Liver (tissue), 9 donors: ENCODE data around the gene MAPKAP1. TPM values are rescaled to one million over a fixed set of nuclear protein-coding genes. Genes with fewer than 3 reads are reported as not detected.

Experiments used
- DNase-seq: peaks from one replicate; pipeline ENCODE4 v3.0.0-alpha.2; 2017; ENCODE audit warnings: low spot score
- H3K27ac ChIP-seq, 2 donors: one replicate each; pipeline ENCODE4 v1.7.0; 2013; ENCODE audit warnings: inconsistent platforms in 2 of 2, low read length in 2 of 2, control low read depth in 1 of 2, low read depth in 1 of 2, mild to moderate bottlenecking in 1 of 2
- H3K27me3 ChIP-seq, 4 donors: one replicate each; pipeline versions ENCODE4 v1.6.1 to v1.7.0; 2013; ENCODE audit warnings: low read length in 3 of 4, inconsistent platforms in 1 of 4, mild to moderate bottlenecking in 1 of 4, moderate library complexity in 1 of 4; ENCODE audit not compliant: control insufficient read depth in 4 of 4, insufficient read depth in 4 of 4
- H3K36me3 ChIP-seq, 4 donors: one replicate each; pipeline versions ENCODE4 v1.6.1 to v1.7.0; 2013; ENCODE audit warnings: low read length in 3 of 4, mild to moderate bottlenecking in 3 of 4, low read depth in 1 of 4, moderate library complexity in 1 of 4; ENCODE audit not compliant: control insufficient read depth in 4 of 4, insufficient read depth in 3 of 4
- H3K4me1 ChIP-seq, 4 donors: one replicate each; pipeline versions ENCODE4 v1.6.1 to v1.7.0; 2013; ENCODE audit warnings: low read length in 3 of 4, mild to moderate bottlenecking in 3 of 4, moderate library complexity in 1 of 4; ENCODE audit not compliant: control insufficient read depth in 4 of 4, insufficient read depth in 4 of 4
- H3K4me3 ChIP-seq, 3 donors: one replicate each; pipeline versions ENCODE4 v1.6.1 to v1.7.0; 2013; ENCODE audit warnings: low read length in 3 of 3, control low read depth in 1 of 3, low read depth in 1 of 3, mild to moderate bottlenecking in 1 of 3
- H3K9ac ChIP-seq, 2 donors: one replicate each; pipeline ENCODE4 v1.7.0; 2013; ENCODE audit warnings: low read length in 2 of 2, mild to moderate bottlenecking in 2 of 2, moderate library complexity in 2 of 2, control low read depth in 1 of 2, low read depth in 1 of 2
- H3K9me3 ChIP-seq, 4 donors: one replicate each; pipeline versions ENCODE4 v1.6.1 to v1.7.0; 2013; ENCODE audit warnings: low read length in 3 of 4; ENCODE audit not compliant: control insufficient read depth in 4 of 4
- EGR1 ChIP-seq, 2 donors: IDR thresholded peaks; 2 replicates each; pipeline ENCODE4 v1.6.1; 2016 to 2018; ENCODE audit warnings: antibody characterized with exemption in 2 of 2, low read depth in 2 of 2
- FOXA1 ChIP-seq: IDR thresholded peaks from 2 replicates; pipeline ENCODE4 v1.6.1; 2016; ENCODE audit warnings: antibody characterized with exemption
- FOXA2 ChIP-seq: IDR thresholded peaks from 2 replicates; pipeline ENCODE4 v1.6.1; 2016; ENCODE audit warnings: antibody characterized with exemption
- GABPA ChIP-seq, 2 donors: IDR thresholded peaks in 1 of 2; conservative IDR thresholded peaks in 1 of 2; 2 replicates each; pipeline ENCODE4 v1.6.1; 2016; ENCODE audit warnings: antibody characterized with exemption in 2 of 2, mild to moderate bottlenecking in 1 of 2, moderate library complexity in 1 of 2
- HNF4A ChIP-seq, 2 donors: conservative IDR thresholded peaks; 2 replicates each; pipeline ENCODE4 v1.6.1; 2016; ENCODE audit warnings: antibody characterized with exemption in 2 of 2, mild to moderate bottlenecking in 2 of 2
- HNF4G ChIP-seq: IDR thresholded peaks from 2 replicates; pipeline ENCODE4 v1.6.1; 2016; ENCODE audit warnings: antibody characterized with exemption
- JUND ChIP-seq, 2 donors: IDR thresholded peaks; 2 replicates each; pipeline ENCODE4 v1.6.1; 2016; ENCODE audit warnings: antibody characterized with exemption in 2 of 2
- NR2F2 ChIP-seq: IDR thresholded peaks from 2 replicates; pipeline ENCODE4 v1.6.1; 2016; ENCODE audit warnings: antibody characterized with exemption
- RAD21 ChIP-seq, 2 donors: IDR thresholded peaks; 2 replicates each; pipeline ENCODE4 v1.6.1; 2016; ENCODE audit warnings: antibody characterized with exemption in 2 of 2, mild to moderate bottlenecking in 2 of 2
- RXRA ChIP-seq, 2 donors: IDR thresholded peaks; 2 replicates each; pipeline ENCODE4 v1.6.1; 2017 to 2018; ENCODE audit warnings: antibody characterized with exemption in 2 of 2, mild to moderate bottlenecking in 1 of 2
- SP1 ChIP-seq: IDR thresholded peaks from 2 replicates; pipeline ENCODE4 v1.6.1; 2018; ENCODE audit warnings: antibody characterized with exemption, mild to moderate bottlenecking
- TAF1 ChIP-seq: conservative IDR thresholded peaks from 2 replicates; pipeline ENCODE4 v1.6.1; 2016; ENCODE audit warnings: antibody characterized with exemption, mild to moderate bottlenecking
- YY1 ChIP-seq: IDR thresholded peaks from 2 replicates; pipeline ENCODE4 v1.6.1; 2016; ENCODE audit warnings: antibody characterized with exemption, mild to moderate bottlenecking
- WGBS: extraction: QIAGEN DNeasy Blood & Tissue Kit; methylation state at CpG from one replicate; pipeline ENCODE4 v1.1.7; 2013; 5-methylcytosine and 5-hydroxymethylcytosine counted together
- polyA plus RNA-seq, 2 donors: library from polyadenylated mRNA; stranded (reverse) in 1 of 2; unstranded in 1 of 2; fragments of 200-250 nt in 1 of 2; fragments of >200 nt in 1 of 2; fragmentation: Nextera tagmentation in 1 of 2; extraction: Ambion mirVana in 1 of 2; gene quantifications; one replicate each; pipeline versions ENCODE4 v1.2.1 to v1.2.3, GENCODE V29; 2013 to 2015
- total RNA-seq, 2 donors: library from RNA; depleted of rRNA; stranded (reverse); fragments of >200 nt; gene quantifications; one replicate each; pipeline ENCODE4 v1.2.3, GENCODE V29; 2014
- TF ChIP-seq, protein P1 (sequence below): IDR thresholded peaks from 2 replicates; pipeline ENCODE4 v1.6.1; 2016; ENCODE audit warnings: antibody characterized with exemption
- TF ChIP-seq, protein P2 (sequence below): IDR thresholded peaks from 2 replicates; pipeline ENCODE4 v1.6.1; 2016; ENCODE audit warnings: antibody characterized with exemption, mild to moderate bottlenecking
- TF ChIP-seq, protein P3 (sequence below): IDR thresholded peaks from 2 replicates; pipeline ENCODE4 v1.6.1; 2016; ENCODE audit warnings: antibody characterized with exemption
- TF ChIP-seq, protein P4 (sequence below): IDR thresholded peaks from 2 replicates; pipeline ENCODE4 v1.6.1; 2016; ENCODE audit warnings: antibody characterized with exemption
- TF ChIP-seq, protein P5 (sequence below): fragments of 150-350 bp; IDR thresholded peaks from 2 replicates; pipeline ENCODE4 v1.5.1; 2017; ENCODE audit warnings: improper control_type of control experiment, low read depth, low read length; ENCODE audit not compliant: missing input control
- donor health status: healthy.
- donor health status: healthy.
- donor health status: healthy.
- donor health status: healthy.
- donor health status: healthy.

Gene MAPKAP1
- total and polyA plus RNA-seq, 4 donors = 23.6 to 55.9 (median 32.7) TPM

DNA sequence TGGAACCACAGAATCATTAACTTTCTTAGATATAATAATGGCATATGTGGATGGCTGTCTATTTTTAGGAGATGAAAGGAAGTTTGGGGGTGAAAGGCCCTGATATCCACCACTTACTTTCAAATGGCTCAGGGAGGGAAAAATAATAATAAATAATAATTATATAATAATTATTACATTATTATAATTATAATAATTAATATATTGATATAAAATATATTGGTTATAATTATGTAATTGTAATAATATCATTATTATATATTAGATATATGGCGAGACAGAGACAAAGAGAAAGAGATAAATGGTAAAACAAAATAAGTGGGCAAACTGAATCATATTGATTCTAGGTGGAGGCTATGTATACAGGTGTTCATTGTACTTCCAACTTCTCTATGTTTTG lies 308.8 kb downstream of the MAPKAP1 start:
- Histone ChIP-seq H3K27me3 (no peaks in the 10 kb centered on the region), H3K9ac (no peak overlapping the region), H3K27ac (no peak overlapping the region), H3K36me3 (no peaks in the 10 kb centered on the region), H3K4me3 (no peak overlapping the region), H3K4me1 (no peaks in the 10 kb centered on the region), H3K9me3 (no peaks in the 10 kb centered on the region)
- DNase-seq = no peak
- WGBS = 98% methylated on average over 1 of the region's 1 CpG
- no peak for TF ChIP-seq SP1
- TF ChIP-seq GABPA (IDR thresholded peaks at IDR 0.05 in 1 of 2, conservative IDR thresholded peaks at IDR 0.05 in 1 of 2) = no peak
- TF ChIP-seq TAF1 = no peak
- TF ChIP-seq RXRA (IDR thresholded peaks at IDR 0.05) = no peak
- TF ChIP-seq NR2F2 = no peak
- no peak for TF ChIP-seq FOXA2
- TF ChIP-seq, protein P1, sequence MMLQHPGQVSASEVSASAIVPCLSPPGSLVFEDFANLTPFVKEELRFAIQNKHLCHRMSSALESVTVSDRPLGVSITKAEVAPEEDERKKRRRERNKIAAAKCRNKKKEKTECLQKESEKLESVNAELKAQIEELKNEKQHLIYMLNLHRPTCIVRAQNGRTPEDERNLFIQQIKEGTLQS = no peak
- no peak for TF ChIP-seq YY1
- TF ChIP-seq, protein P2, sequence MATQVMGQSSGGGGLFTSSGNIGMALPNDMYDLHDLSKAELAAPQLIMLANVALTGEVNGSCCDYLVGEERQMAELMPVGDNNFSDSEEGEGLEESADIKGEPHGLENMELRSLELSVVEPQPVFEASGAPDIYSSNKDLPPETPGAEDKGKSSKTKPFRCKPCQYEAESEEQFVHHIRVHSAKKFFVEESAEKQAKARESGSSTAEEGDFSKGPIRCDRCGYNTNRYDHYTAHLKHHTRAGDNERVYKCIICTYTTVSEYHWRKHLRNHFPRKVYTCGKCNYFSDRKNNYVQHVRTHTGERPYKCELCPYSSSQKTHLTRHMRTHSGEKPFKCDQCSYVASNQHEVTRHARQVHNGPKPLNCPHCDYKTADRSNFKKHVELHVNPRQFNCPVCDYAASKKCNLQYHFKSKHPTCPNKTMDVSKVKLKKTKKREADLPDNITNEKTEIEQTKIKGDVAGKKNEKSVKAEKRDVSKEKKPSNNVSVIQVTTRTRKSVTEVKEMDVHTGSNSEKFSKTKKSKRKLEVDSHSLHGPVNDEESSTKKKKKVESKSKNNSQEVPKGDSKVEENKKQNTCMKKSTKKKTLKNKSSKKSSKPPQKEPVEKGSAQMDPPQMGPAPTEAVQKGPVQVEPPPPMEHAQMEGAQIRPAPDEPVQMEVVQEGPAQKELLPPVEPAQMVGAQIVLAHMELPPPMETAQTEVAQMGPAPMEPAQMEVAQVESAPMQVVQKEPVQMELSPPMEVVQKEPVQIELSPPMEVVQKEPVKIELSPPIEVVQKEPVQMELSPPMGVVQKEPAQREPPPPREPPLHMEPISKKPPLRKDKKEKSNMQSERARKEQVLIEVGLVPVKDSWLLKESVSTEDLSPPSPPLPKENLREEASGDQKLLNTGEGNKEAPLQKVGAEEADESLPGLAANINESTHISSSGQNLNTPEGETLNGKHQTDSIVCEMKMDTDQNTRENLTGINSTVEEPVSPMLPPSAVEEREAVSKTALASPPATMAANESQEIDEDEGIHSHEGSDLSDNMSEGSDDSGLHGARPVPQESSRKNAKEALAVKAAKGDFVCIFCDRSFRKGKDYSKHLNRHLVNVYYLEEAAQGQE = no peak
- TF ChIP-seq, protein P3, sequence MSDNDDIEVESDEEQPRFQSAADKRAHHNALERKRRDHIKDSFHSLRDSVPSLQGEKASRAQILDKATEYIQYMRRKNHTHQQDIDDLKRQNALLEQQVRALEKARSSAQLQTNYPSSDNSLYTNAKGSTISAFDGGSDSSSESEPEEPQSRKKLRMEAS = no peak
- TF ChIP-seq HNF4A (conservative IDR thresholded peaks at IDR 0.05) = no peak
- no peak for TF ChIP-seq HNF4G
- TF ChIP-seq, protein P4, sequence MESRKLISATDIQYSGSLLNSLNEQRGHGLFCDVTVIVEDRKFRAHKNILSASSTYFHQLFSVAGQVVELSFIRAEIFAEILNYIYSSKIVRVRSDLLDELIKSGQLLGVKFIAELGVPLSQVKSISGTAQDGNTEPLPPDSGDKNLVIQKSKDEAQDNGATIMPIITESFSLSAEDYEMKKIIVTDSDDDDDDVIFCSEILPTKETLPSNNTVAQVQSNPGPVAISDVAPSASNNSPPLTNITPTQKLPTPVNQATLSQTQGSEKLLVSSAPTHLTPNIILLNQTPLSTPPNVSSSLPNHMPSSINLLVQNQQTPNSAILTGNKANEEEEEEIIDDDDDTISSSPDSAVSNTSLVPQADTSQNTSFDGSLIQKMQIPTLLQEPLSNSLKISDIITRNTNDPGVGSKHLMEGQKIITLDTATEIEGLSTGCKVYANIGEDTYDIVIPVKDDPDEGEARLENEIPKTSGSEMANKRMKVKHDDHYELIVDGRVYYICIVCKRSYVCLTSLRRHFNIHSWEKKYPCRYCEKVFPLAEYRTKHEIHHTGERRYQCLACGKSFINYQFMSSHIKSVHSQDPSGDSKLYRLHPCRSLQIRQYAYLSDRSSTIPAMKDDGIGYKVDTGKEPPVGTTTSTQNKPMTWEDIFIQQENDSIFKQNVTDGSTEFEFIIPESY = no peak
- TF ChIP-seq RAD21 (IDR thresholded peaks at IDR 0.05) = no peak
- TF ChIP-seq, protein P5, sequence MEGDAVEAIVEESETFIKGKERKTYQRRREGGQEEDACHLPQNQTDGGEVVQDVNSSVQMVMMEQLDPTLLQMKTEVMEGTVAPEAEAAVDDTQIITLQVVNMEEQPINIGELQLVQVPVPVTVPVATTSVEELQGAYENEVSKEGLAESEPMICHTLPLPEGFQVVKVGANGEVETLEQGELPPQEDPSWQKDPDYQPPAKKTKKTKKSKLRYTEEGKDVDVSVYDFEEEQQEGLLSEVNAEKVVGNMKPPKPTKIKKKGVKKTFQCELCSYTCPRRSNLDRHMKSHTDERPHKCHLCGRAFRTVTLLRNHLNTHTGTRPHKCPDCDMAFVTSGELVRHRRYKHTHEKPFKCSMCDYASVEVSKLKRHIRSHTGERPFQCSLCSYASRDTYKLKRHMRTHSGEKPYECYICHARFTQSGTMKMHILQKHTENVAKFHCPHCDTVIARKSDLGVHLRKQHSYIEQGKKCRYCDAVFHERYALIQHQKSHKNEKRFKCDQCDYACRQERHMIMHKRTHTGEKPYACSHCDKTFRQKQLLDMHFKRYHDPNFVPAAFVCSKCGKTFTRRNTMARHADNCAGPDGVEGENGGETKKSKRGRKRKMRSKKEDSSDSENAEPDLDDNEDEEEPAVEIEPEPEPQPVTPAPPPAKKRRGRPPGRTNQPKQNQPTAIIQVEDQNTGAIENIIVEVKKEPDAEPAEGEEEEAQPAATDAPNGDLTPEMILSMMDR = no peak
- no peak for TF ChIP-seq JUND (IDR thresholded peaks at IDR 0.05)
- no peak for TF ChIP-seq FOXA1
- TF ChIP-seq EGR1 (IDR thresholded peaks at IDR 0.05; ENCODE audit: low read depth in 2 of 2) = no peak
